ENCODE data around the gene PCSK2.
"Not testable (repeated sequence)": the region's sequence is repeated elsewhere in the genome, so short reads cannot be mapped to it uniquely, and the experiment has no call there.

PCSK2 gene, protein sequence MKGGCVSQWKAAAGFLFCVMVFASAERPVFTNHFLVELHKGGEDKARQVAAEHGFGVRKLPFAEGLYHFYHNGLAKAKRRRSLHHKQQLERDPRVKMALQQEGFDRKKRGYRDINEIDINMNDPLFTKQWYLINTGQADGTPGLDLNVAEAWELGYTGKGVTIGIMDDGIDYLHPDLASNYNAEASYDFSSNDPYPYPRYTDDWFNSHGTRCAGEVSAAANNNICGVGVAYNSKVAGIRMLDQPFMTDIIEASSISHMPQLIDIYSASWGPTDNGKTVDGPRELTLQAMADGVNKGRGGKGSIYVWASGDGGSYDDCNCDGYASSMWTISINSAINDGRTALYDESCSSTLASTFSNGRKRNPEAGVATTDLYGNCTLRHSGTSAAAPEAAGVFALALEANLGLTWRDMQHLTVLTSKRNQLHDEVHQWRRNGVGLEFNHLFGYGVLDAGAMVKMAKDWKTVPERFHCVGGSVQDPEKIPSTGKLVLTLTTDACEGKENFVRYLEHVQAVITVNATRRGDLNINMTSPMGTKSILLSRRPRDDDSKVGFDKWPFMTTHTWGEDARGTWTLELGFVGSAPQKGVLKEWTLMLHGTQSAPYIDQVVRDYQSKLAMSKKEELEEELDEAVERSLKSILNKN

GRCh38 chr20:17226410-17227218, at the start of gene PCSK2:
TSS of gene PCSK2 (plus strand) at chr20:17227040. CDS start at chr20:17227306, 266 bp downstream.
- no peak for DNase-seq

- DNase-seq = no peak
These were observed 49.5 kb upstream of the PCSK2 start for GRCh38 chr20:17177341-17177740.

DNA sequence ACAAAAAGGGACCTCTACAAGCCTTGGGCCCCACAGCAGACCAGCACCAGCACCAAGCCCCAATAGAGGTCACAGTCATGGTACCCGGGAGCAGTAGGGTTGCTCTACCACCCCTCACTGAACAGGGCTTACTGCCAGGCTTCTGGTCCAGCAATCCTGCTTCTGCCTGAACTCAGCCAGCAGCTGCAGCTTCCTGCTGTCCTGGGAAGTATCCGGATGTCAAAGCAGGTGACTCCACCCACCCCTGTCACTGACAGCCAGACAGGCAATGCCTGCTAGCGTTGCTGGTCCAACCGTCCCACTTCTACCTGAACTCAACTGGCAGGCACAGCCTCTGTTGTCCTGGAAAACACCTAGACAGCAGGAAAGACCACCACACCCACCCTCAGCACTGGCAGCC, 47.0 kb upstream of the PCSK2 start:
- no peak for DNase-seq

GRCh38 chr20:17189976-17190695, 36.7 kb upstream of the PCSK2 start:
- no peak for DNase-seq

DNA sequence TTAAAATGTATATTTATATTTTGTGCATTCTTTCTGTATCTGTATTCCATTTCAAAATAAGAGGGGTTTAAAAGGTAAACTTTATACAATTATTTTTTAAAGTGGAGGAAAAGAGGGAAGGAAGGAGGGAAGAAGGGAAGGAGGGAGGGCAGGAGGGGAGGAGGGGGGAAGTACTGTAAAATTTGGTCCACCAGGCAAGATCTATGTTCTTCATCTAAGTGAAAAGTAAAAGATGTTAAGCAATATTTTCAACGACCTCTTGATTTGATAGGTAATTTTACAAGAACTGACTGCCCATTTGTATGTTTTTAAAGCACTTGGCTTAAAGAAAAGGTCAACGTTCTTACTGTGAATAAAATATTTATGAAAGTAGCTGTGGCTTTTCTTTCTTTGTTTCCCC, 29.8 kb upstream of the PCSK2 start:
- DNase-seq = no peak

- DNase-seq = no peak
These were observed 24.8 kb upstream of the PCSK2 start for GRCh38 chr20:17202030-17202429.

GRCh38 chr20:17202673-17203072, 24.2 kb upstream of the PCSK2 start:
- DNase-seq = no peak

GRCh38 chr20:17205084-17205813, 21.6 kb upstream of the PCSK2 start:
- no peak for DNase-seq

DNA sequence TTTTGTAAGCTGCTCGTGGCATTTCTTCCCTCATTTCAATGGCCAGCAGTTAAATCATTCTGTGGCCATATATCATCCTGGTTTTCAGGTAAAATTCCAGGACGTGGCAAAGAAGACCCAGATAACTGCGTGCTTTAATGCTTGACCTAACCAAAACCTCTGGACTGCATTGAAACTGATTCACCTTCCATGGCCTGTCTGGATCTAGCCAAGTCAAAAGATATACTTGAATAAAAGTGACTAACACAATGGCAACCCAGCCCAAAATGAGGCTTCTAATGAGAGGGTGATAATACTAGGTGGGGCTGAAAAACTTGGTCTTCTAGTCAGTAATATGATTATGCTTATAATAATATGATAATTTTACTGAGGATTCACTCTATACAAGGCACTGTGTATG, 16.5 kb upstream of the PCSK2 start:
- DNase-seq = no peak

GRCh38 chr20:17210983-17211382, 15.9 kb upstream of the PCSK2 start:
- DNase-seq = no peak

- no peak for DNase-seq
These were observed 11.7 kb upstream of the PCSK2 start for GRCh38 chr20:17215167-17215566.

GRCh38 chr20:17219856-17220255, 7.0 kb upstream of the PCSK2 start:
- not testable (repeated sequence) for DNase-seq

GRCh38 chr20:17223553-17223952, 3.3 kb upstream of the PCSK2 start:
- DNase-seq = no peak

GRCh38 chr20:17225851-17226409, 910 bp upstream of the PCSK2 start:
- no peak for DNase-seq

GRCh38 chr20:17227219-17227575, 357 bp downstream of the PCSK2 start:
- no peak for DNase-seq

GRCh38 chr20:17227669-17228623, 1.1 kb downstream of the PCSK2 start:
- no peak for DNase-seq

GRCh38 chr20:17228624-17229061, 1.8 kb downstream of the PCSK2 start:
- no peak for DNase-seq

DNA sequence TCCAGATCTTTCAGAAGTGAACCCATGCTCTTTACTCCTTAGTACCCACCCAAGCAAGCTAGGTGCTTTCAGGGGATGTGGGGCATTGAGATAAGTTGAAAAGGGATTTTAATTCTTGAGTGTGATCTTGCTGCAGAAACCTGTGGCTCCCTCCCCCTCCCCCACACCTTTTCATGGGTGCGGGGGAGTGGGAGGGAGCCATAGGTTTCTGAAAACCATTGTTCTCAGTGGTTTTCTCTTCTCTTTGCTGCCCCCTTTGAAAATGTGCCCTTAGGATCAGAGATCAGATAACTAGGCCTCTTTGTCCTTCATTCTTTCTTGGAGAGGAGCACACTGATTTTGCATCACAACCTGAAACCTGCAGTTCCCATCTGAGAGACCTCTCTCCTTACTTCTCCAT, 2.4 kb downstream of the PCSK2 start:
- no peak for DNase-seq

DNA sequence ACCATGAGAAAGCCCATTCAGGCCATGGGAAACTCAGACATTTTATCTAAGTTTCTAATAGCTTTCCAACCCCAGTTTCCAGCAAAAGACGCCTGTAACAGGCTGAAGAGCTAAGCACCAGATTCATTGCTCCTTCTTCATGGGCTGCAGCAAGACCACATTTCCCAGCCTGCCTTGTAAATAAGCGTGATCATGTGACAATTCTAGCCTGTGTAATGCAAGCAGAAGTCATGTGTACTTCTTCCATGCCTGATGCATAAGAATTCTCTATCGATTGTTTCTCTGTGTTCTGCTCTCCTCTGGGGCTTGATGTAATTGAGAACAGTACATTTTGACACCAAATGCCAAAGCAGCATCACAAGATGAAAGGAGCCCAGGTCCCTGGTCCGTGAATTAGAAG, 6.8 kb downstream of the PCSK2 start:
- DNase-seq = no peak

DNA sequence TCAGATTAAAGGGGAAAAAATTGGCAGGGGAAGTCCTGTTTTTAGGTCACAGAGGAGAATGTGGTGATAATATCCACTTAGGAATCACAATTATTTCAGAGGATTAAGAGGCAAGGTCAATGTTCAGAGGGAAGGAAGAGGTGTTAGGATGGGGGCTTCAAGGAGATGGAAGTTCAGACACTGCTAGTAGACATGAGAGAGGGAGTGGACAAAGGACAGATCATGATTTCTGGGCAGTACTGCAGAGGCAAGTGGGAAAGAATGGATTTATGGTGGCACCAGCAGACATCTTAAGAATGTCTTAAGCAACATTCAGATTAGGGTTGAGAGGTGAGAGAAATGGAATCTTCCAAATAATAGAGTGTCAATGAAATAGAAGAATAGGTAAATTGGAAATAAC, 9.9 kb downstream of the PCSK2 start:
- no peak for DNase-seq

DNA sequence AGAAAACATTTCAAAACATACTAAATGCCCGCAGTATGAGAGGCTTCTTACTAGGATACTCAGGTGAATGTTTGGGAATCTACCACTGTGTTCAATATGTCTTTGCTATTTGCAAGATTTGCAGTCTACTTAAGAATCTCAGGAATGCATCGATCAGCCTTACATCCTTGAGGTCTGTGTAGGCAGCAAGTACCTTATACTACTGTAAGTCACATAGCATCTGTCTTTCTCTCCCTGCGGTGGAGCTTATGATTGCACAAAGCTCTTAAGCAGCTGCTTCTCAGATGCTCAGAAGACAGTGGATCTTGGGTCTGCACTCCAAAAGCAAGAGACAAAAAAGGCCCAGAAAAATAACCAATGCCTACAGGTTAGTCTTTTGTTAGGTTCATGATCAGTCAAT, 21.4 kb downstream of the PCSK2 start:
- DNase-seq = no peak

Data from HCEC 1CT (cell line).